K562 (cell line): ENCODE measurements around the gene ZNF442. TPM values are rescaled to one million over a fixed set of nuclear protein-coding genes. Genes with fewer than 3 reads are reported as not detected.
"Not testable (repeated sequence)": the region's sequence is repeated elsewhere in the genome, so short reads cannot be mapped to it uniquely, and the experiment has no call there.

Source experiments
- ATAC-seq: fragments of 200-7000 bp; cut with Tn5 transposase; 3 replicates; pipeline ENCODE4 v1.9.1; 2020; ENCODE audit warnings: moderate library complexity
- BruUV-seq: library from RNA; stranded (reverse); fragments of 400-500 nt; replicated peaks from 2 replicates; lab custom pipeline; 2021; lab: Mats Ljungman, UMichigan
- CTCF ChIA-PET: fragments of 300-600 bp; formaldehyde crosslinking; extraction: SDS; loops from one replicate; lab custom pipeline; 2021; ENCODE audit warnings: low intra/inter-chr PET ratio; lab: Yijun Ruan, JAX
- POLR2A ChIA-PET: fragments of 300-600, 350-650 bp; sonication (Branson Sonifier 250); formaldehyde crosslinking; extraction: SDS; loops from one replicate; lab custom pipeline; 2021; ENCODE audit warnings: antibody characterized with exemption, inconsistent platforms; lab: Yijun Ruan, JAX
- DNase-seq, 4 experiments: peaks; one replicate each; pipeline versions ENCODE4 v3.0.0 to v3.0.0-alpha.2; 2011 to 2018; ENCODE audit warnings: low spot score in 3 of 4, mixed read lengths in 3 of 4; ENCODE audit errors: extremely low read depth in 1 of 4
- FAIRE-seq: peaks from 2 replicates; lab custom pipeline; 2011; peaks lifted over from hg19 to GRCh38; lab: Jason Lieb, UNC
- H2AFZ ChIP-seq: 2 replicates; pipeline ENCODE4 v1.6.0; 2011; ENCODE audit warnings: low read depth, low read length, control low read depth, inconsistent platforms
- H3K27ac ChIP-seq: fragments of 200-600 bp; 3 replicates; pipeline ENCODE4 v1.8.0; 2011; ENCODE audit warnings: low read depth, mild to moderate bottlenecking, control low read depth, inconsistent platforms, low read length, moderate library complexity, mixed read lengths; ENCODE audit errors: extremely low read depth
- H3K27me3 ChIP-seq, 2 experiments: fragments of 300-600 bp in 1 of 2; 2 replicates in 1 of 2; 3 replicates in 1 of 2; pipeline versions ENCODE4 v1.6.0 to v1.8.0; 2011; ENCODE audit warnings: inconsistent platforms in 2 of 2, low read length in 2 of 2, mild to moderate bottlenecking in 1 of 2, mixed read lengths in 1 of 2, moderate library complexity in 1 of 2; ENCODE audit not compliant: control insufficient read depth in 2 of 2, insufficient read depth in 2 of 2
- H3K36me3 ChIP-seq: fragments of 300-600 bp; 3 replicates; pipeline ENCODE4 v1.8.0; 2011; ENCODE audit warnings: mild to moderate bottlenecking, low read length, inconsistent platforms; ENCODE audit not compliant: control insufficient read depth, insufficient read depth
- H3K4me1 ChIP-seq, 2 experiments: fragments of 200-600 bp in 1 of 2; replicated peaks in 1 of 2; 2 replicates in 1 of 2; 3 replicates in 1 of 2; pipeline versions ENCODE4 v1.5.1 to v1.8.0; 2011; ENCODE audit warnings: inconsistent platforms in 2 of 2, low read length in 2 of 2, mild to moderate bottlenecking in 1 of 2, mixed read lengths in 1 of 2, moderate library complexity in 1 of 2; ENCODE audit not compliant: control insufficient read depth in 2 of 2, insufficient read depth in 2 of 2
- H3K4me2 ChIP-seq: 2 replicates; pipeline ENCODE4 v1.6.1; 2011; ENCODE audit warnings: low read length, control low read depth, inconsistent platforms, mixed read lengths; ENCODE audit not compliant: insufficient read depth
- H3K4me3 ChIP-seq: fragments of 200-600 bp; sonication (generic), shearing (Covaris generic); 2 replicates; pipeline ENCODE4 v1.5.1; 2016; ENCODE audit warnings: control low read depth, inconsistent platforms
- H3K79me2 ChIP-seq: fragments of 200-600 bp; 3 replicates; pipeline ENCODE4 v1.8.0; 2011; ENCODE audit warnings: low read length, inconsistent platforms; ENCODE audit not compliant: control insufficient read depth, insufficient read depth
- H3K9ac ChIP-seq, 2 experiments: 2 replicates each; pipeline versions ENCODE4 v1.6.0 to v1.6.1; 2011; ENCODE audit warnings: low read depth in 2 of 2, low read length in 2 of 2, control low read depth in 1 of 2, inconsistent platforms in 1 of 2, mild to moderate bottlenecking in 1 of 2, mixed read lengths in 1 of 2; ENCODE audit not compliant: insufficient read depth in 1 of 2
- H3K9me1 ChIP-seq: one replicate; pipeline ENCODE4 v1.6.0; 2011; ENCODE audit warnings: inconsistent platforms, mild to moderate bottlenecking, low read length, moderate library complexity; ENCODE audit not compliant: control insufficient read depth, insufficient read depth
- H3K9me3 ChIP-seq: replicated peaks from 2 replicates; pipeline ENCODE4 v1.5.1; 2011; ENCODE audit warnings: low read depth, low read length, inconsistent platforms; ENCODE audit not compliant: control insufficient read depth, insufficient read depth
- H4K20me1 ChIP-seq: replicated peaks from 2 replicates; pipeline ENCODE4 v1.6.1; 2011; ENCODE audit warnings: low read length, inconsistent platforms, mixed read lengths; ENCODE audit not compliant: control insufficient read depth, insufficient read depth
- CEBPG ChIP-seq, 3 experiments: fragments of 200-800 bp in 1 of 3; sonication (Bioruptor generic) in 1 of 3; sonication (generic) in 1 of 3; formaldehyde crosslinking in 1 of 3; IDR thresholded peaks in 2 of 3; conservative IDR thresholded peaks in 1 of 3; 2 replicates each; pipeline versions ENCODE4 v1.6.1 to v1.8.0; 2016 to 2022; ENCODE audit warnings: missing compliant biosample characterization in 2 of 3, missing genetic modification characterization in 2 of 3, mild to moderate bottlenecking in 1 of 3, missing genetic modification reagents in 1 of 3
- FOXA3 ChIP-seq, 2 experiments: fragments of 450-650 bp in 1 of 2; sonication (generic) in 1 of 2; formaldehyde crosslinking; IDR thresholded peaks in 1 of 2; conservative IDR thresholded peaks in 1 of 2; 2 replicates each; pipeline versions ENCODE4 v1.4.0 to v1.8.0; 2020 to 2022; ENCODE audit warnings: mild to moderate bottlenecking in 2 of 2, missing genetic modification reagents in 1 of 2
- POLR2G ChIP-seq: fragments of 200-400 bp; formaldehyde crosslinking; IDR thresholded peaks from 2 replicates; pipeline ENCODE4 v1.6.1; 2017; ENCODE audit warnings: low read depth, mild to moderate bottlenecking, antibody characterized with exemption, low read length, moderate library complexity
- WGBS: fragments of 100-300 bp; shearing (Covaris generic); methylation state at CpG from one replicate; pipeline ENCODE4 v1.1.6; 2016; ENCODE audit warnings: low coverage, mixed read lengths; ENCODE audit not compliant: insufficient coverage; ENCODE audit errors: missing lambda C conversion rate; 5-methylcytosine and 5-hydroxymethylcytosine counted together
- in situ Hi-C: fragments of 300-500 bp; cut with MboI; formaldehyde crosslinking; loops from 4 replicates; pipeline ENCODE4 v1.15.0; 2018; ENCODE audit warnings: inconsistent platforms, mixed read lengths
- intact Hi-C: fragments of 100-400 bp; cut with micrococcal nuclease; formaldehyde crosslinking; loops from 2 replicates; pipeline ENCODE4 v1.14.2; 2022
- polyA plus RNA-seq, 8 experiments: library from polyadenylated mRNA; depleted of rRNA in 4 of 8; stranded (reverse) in 5 of 8; unstranded in 3 of 8; fragments of >200 nt; fragmentation: Nextera tagmentation in 2 of 8; fragmentation: Illumina TruSeq in 1 of 8; extraction: Ambion mirVana in 2 of 8; extraction: Trizol in 1 of 8; gene quantifications; 2 replicates each; pipeline versions ENCODE4 v1.2.1 to v1.2.3, GENCODE V29; 2011 to 2014; ENCODE audit warnings: inconsistent platforms in 1 of 8, missing spikeins in 1 of 8
- total RNA-seq, 7 experiments: library from RNA; depleted of rRNA in 6 of 7; stranded (reverse); fragments of >200 nt in 6 of 7; fragmentation: Illumina TruSeq in 2 of 7; extraction: Trizol in 2 of 7; gene quantifications; 2 replicates each; pipeline versions ENCODE4 v1.2.1 to v1.2.3, GENCODE V29; 2011 to 2021; ENCODE audit warnings: low replicate concordance in 1 of 7
- TF ChIP-seq, protein P1 (sequence below): fragments of 450-650 bp; IDR thresholded peaks from 2 replicates; pipeline ENCODE4 v1.6.1; 2016; ENCODE audit warnings: borderline replicate concordance

The ZNF442 gene
- total and polyA plus RNA-seq, 9 of the 15 experiments (the other 6 are each of a cell fraction or from before 2014, with no cell fraction given) = 1.7 to 7.0 (median 4.1) TPM

DNA sequence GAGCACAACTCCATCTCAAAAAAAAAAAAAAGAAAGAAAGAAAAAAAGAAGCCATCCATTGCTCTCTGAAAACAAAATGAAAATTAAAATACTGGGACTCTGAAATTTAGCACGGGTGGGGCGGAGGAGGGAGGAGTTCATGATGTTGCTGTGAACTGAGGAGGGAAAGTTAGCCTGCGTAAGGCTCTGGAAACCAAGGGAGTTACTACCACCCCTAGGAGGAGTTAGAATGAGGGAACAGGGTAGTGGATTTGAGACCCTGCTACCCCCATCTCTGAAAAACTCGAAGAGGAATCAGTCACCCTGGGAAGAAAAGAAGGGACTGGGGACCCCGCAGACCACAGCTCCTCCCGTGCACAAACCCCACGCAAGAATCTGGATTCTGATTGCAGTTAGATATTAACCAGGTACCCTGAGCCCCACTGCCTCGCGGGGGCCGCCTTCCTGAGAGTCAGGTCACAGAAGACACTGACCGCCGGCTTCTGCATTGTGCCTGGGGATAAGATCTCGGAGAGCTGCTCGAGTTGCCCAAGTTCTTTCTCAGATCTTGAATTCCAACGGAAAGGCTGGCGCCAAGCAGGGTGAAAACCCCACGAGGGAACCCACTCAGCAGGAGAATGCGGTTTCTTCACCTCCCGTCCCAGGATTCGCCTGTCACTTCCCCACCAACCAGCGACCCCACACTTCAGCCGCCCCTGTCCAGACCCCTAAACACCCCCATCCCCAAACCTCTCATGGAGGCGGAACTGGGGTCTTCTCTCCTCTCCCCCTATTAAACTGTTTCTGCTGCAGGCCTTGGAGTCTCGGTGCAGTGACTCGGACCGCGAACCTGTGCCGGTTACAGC lies 870 bp downstream of the ZNF442 start (continued):
- TF ChIP-seq FOXA3 (CRISPR knock-in tag; conservative IDR thresholded peaks at IDR 0.05 in 1 of 2, IDR thresholded peaks at IDR 0.05 in 1 of 2) (0 out of 4 replicates have a peak, but pooled peaks of 1 of the 2 experiments have one; percentile 23), CEBPG (CRISPR knock-in tag; IDR thresholded peaks at IDR 0.05) (no peak), CEBPG (tag; conservative IDR thresholded peaks at IDR 0.05 in 1 of 2, IDR thresholded peaks at IDR 0.05 in 1 of 2) (0 out of 4 replicates have a peak, but pooled peaks of 1 of the 2 experiments have one; percentile 9)
- TF ChIP-seq, protein P1, sequence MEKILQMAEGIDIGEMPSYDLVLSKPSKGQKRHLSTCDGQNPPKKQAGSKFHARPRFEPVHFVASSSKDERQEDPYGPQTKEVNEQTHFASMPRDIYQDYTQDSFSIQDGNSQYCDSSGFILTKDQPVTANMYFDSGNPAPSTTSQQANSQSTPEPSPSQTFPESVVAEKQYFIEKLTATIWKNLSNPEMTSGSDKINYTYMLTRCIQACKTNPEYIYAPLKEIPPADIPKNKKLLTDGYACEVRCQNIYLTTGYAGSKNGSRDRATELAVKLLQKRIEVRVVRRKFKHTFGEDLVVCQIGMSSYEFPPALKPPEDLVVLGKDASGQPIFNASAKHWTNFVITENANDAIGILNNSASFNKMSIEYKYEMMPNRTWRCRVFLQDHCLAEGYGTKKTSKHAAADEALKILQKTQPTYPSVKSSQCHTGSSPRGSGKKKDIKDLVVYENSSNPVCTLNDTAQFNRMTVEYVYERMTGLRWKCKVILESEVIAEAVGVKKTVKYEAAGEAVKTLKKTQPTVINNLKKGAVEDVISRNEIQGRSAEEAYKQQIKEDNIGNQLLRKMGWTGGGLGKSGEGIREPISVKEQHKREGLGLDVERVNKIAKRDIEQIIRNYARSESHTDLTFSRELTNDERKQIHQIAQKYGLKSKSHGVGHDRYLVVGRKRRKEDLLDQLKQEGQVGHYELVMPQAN = 0 out of 2 replicates have a peak, but pooled peaks have one; percentile 19

DNA sequence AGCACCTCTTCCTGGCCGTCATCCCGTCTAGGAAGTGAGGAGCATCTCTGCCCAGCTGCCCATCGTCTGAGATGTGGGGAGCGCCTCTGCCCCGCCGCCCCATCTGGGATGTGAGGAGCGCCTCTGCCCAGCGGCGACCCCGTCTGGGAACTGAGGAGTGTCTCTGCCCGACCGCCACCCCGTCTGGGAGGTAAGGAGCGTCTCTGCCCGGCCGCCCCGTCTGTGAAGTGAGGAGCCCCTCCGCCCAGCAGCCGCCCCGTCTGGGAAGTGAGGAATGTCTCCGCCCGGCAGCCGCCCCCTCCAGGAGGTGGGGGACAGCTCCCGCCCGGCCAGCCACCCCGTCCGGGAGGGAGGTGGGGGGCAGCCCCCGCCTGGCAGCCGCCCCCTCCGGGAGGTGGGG lies 3.2 kb downstream of the ZNF442 start:
- H4K20me1 ChIP-seq, H3K27me3 ChIP-seq, H3K4me3 ChIP-seq, FAIRE-seq, H3K27ac ChIP-seq, H3K36me3 ChIP-seq, H2AFZ ChIP-seq, CTCF ChIA-PET, H3K9me3 ChIP-seq, H3K4me2 ChIP-seq, ATAC-seq, BruUV-seq, H3K79me2 ChIP-seq, H3K9ac ChIP-seq, intact Hi-C loops, H3K9me1 ChIP-seq, in situ Hi-C loops, DNase-seq: not testable (repeated sequence)
- POLR2A ChIA-PET = interaction anchor here (1.3 kb wide), 1 partner anchor 12 kb away, joined by 3 read pairs; no protein-coding TSS in a partner anchor
- TF ChIP-seq POLR2G = peak; percentile 47; the same call in 1 of the 2 replicates
- H3K4me1 ChIP-seq = peaks cover 3 to 16% of the 10 kb centered on the region in 2 experiments; a peak in 4 of 5 replicates
- 84% methylated on average over 5 of the region's 30 CpGs for WGBS
